WTC11 (cell line): ENCODE data around the gene SMARCD1. TPM values are rescaled to one million over a fixed set of nuclear protein-coding genes. Genes with fewer than 3 reads are reported as not detected.

Source experiments
- ATAC-seq: fragments of 200-7000 bp; cut with Tn5 transposase; 2 replicates; pipeline ENCODE4 v1.10.0; 2021; ENCODE audit warnings: mild to moderate bottlenecking, moderate library complexity
- Bru-seq: library from RNA; stranded (reverse); fragments of 400-500 nt; gene quantifications from one replicate; lab custom pipeline; 2021; lab: Mats Ljungman, UMichigan
- CTCF ChIA-PET: fragments of 300-600 bp; sonication (Branson Sonifier 250); formaldehyde crosslinking; loops from one replicate; lab custom pipeline; 2021; ENCODE audit warnings: antibody characterized with exemption; lab: Charles Lee
- POLR2A ChIA-PET: fragments of 350-600 bp; sonication (Branson Sonifier 250); formaldehyde crosslinking; loops from one replicate; lab custom pipeline; 2021; ENCODE audit warnings: antibody characterized with exemption; lab: Charles Lee
- DNase-seq: peaks from one replicate; pipeline ENCODE4 v3.0.0; 2021; ENCODE audit warnings: low spot score
- H3K27ac Mint-ChIP-seq: 2 replicates; pipeline ENCODE4 v1.8.0; 2021; ENCODE audit warnings: mixed read lengths
- H3K27me3 Mint-ChIP-seq: 2 replicates; pipeline ENCODE4 v1.8.0; 2021; ENCODE audit warnings: low read depth, mild to moderate bottlenecking, moderate library complexity, mixed read lengths
- H3K36me3 Mint-ChIP-seq: 2 replicates; pipeline ENCODE4 v1.8.0; 2021; ENCODE audit warnings: mixed read lengths
- H3K4me1 Mint-ChIP-seq: 2 replicates; pipeline ENCODE4 v1.8.0; 2022; ENCODE audit warnings: mixed read lengths
- H3K4me3 Mint-ChIP-seq: 2 replicates; pipeline ENCODE4 v1.8.0; 2021; ENCODE audit warnings: mild to moderate bottlenecking, moderate library complexity, mixed read lengths
- H3K9me3 Mint-ChIP-seq: 2 replicates; pipeline ENCODE4 v1.8.0; 2021; ENCODE audit warnings: mixed read lengths
- ATF1 ChIP-seq: sonication (generic); formaldehyde crosslinking; IDR thresholded peaks from 2 replicates; pipeline ENCODE4 v1.8.1; 2023; ENCODE audit warnings: mild to moderate bottlenecking, moderate library complexity, missing genetic modification reagents
- CREM ChIP-seq: sonication (generic); formaldehyde crosslinking; IDR thresholded peaks from 2 replicates; pipeline ENCODE4 v1.8.1; 2022; ENCODE audit warnings: mild to moderate bottlenecking, missing genetic modification reagents, moderate library complexity
- ETV6 ChIP-seq: sonication (generic); formaldehyde crosslinking; IDR thresholded peaks from 2 replicates; pipeline ENCODE4 v1.8.1; 2022; ENCODE audit warnings: mild to moderate bottlenecking, missing genetic modification reagents
- FOXP1 ChIP-seq: sonication (generic); formaldehyde crosslinking; IDR thresholded peaks from 2 replicates; pipeline ENCODE4 v1.8.0; 2022; ENCODE audit warnings: missing genetic modification reagents, mild to moderate bottlenecking, moderate library complexity, borderline replicate concordance
- GABPB1 ChIP-seq: sonication (generic); formaldehyde crosslinking; IDR thresholded peaks from 2 replicates; pipeline ENCODE4 v1.8.1; 2023; ENCODE audit warnings: mild to moderate bottlenecking, missing genetic modification reagents
- NFATC4 ChIP-seq: fragments of 250-450 bp; sonication (Bioruptor Pico); IDR thresholded peaks from 2 replicates; pipeline ENCODE4 v1.9.0; 2021; ENCODE audit warnings: mild to moderate bottlenecking
- PREB ChIP-seq: sonication (generic); formaldehyde crosslinking; IDR thresholded peaks from 2 replicates; pipeline ENCODE4 v1.8.1; 2022; ENCODE audit warnings: mild to moderate bottlenecking, missing genetic modification reagents, moderate library complexity, borderline replicate concordance
- SMAD4 ChIP-seq: sonication (generic); formaldehyde crosslinking; IDR thresholded peaks from 2 replicates; pipeline ENCODE4 v1.8.0; 2022; ENCODE audit warnings: mild to moderate bottlenecking, missing genetic modification reagents
- SP1 ChIP-seq: sonication (generic); formaldehyde crosslinking; conservative IDR thresholded peaks from 2 replicates; pipeline ENCODE4 v1.8.1; 2022; ENCODE audit warnings: missing genetic modification reagents
- TCF7 ChIP-seq: sonication (generic); formaldehyde crosslinking; IDR thresholded peaks from 2 replicates; pipeline ENCODE4 v1.8.0; 2022; ENCODE audit warnings: mild to moderate bottlenecking, low read depth, missing genetic modification reagents, moderate library complexity
- TEAD1 ChIP-seq: sonication (generic); formaldehyde crosslinking; IDR thresholded peaks from 2 replicates; pipeline ENCODE4 v1.8.0; 2022; ENCODE audit warnings: mild to moderate bottlenecking, missing genetic modification reagents
- USF2 ChIP-seq: sonication (generic); formaldehyde crosslinking; IDR thresholded peaks from 2 replicates; pipeline ENCODE4 v1.8.1; 2023; ENCODE audit warnings: mild to moderate bottlenecking, missing genetic modification reagents, moderate library complexity
- ZSCAN18 ChIP-seq: fragments of 250-450 bp; sonication (Bioruptor Pico); IDR thresholded peaks from 2 replicates; pipeline ENCODE4 v2.1.2; 2022; ENCODE audit warnings: mild to moderate bottlenecking, moderate library complexity
- long read RNA-seq, 3 experiments: library from RNA in 1 of 3; library from capped mRNA in 1 of 3; library from polyadenylated mRNA in 1 of 3; unstranded in 2 of 3; stranded (forward) in 1 of 3; transcript quantifications; one replicate each; pipeline ENCODE4 v2.0.0, GENCODE V29; 2021
- total RNA-seq: library from RNA; stranded (reverse); gene quantifications from 3 replicates; pipeline ENCODE4 v1.2.3, GENCODE V29; 2021
- TF ChIP-seq, protein P1 (sequence below): sonication (generic); formaldehyde crosslinking; IDR thresholded peaks from 2 replicates; pipeline ENCODE4 v1.8.0; 2022; ENCODE audit warnings: mild to moderate bottlenecking, missing genetic modification reagents
- TF ChIP-seq, protein P2 (sequence below): sonication (generic); formaldehyde crosslinking; IDR thresholded peaks from 2 replicates; pipeline ENCODE4 v1.8.0; 2022; ENCODE audit warnings: missing genetic modification reagents

The SMARCD1 gene
- total RNA-seq: 150 to 165 TPM (median 152 TPM) in 3 replicates
- Bru-seq, nascent RNA: percentile 89 among the genes with signal in this experiment
- long read RNA-seq, experiment 1, transcript SMARCD1-202 (13 exons, 3,658 nt): major isoform, 225 of 380 reads
- long read RNA-seq, experiment 1, transcript SMARCD1-201 (12 exons, 3,237 nt): minor isoform, 20 of 380 reads
- long read RNA-seq, experiment 1, partial matches to known transcripts: 26 of 380 reads
- long read RNA-seq, experiment 1, other reads (novel, unspliced or antisense): 102 of 380 reads
- long read RNA-seq, experiment 2, transcript SMARCD1-202 (13 exons, 3,658 nt): major isoform, 64 of 173 reads
- long read RNA-seq, experiment 2, partial matches to known transcripts: 74 of 173 reads
- long read RNA-seq, experiment 2, other reads (novel, unspliced or antisense): 26 of 173 reads
- long read RNA-seq, experiment 3, partial matches to known transcripts: 5 of 10 reads
- long read RNA-seq, experiment 3, other reads (novel, unspliced or antisense): 1 of 10 reads

DNA sequence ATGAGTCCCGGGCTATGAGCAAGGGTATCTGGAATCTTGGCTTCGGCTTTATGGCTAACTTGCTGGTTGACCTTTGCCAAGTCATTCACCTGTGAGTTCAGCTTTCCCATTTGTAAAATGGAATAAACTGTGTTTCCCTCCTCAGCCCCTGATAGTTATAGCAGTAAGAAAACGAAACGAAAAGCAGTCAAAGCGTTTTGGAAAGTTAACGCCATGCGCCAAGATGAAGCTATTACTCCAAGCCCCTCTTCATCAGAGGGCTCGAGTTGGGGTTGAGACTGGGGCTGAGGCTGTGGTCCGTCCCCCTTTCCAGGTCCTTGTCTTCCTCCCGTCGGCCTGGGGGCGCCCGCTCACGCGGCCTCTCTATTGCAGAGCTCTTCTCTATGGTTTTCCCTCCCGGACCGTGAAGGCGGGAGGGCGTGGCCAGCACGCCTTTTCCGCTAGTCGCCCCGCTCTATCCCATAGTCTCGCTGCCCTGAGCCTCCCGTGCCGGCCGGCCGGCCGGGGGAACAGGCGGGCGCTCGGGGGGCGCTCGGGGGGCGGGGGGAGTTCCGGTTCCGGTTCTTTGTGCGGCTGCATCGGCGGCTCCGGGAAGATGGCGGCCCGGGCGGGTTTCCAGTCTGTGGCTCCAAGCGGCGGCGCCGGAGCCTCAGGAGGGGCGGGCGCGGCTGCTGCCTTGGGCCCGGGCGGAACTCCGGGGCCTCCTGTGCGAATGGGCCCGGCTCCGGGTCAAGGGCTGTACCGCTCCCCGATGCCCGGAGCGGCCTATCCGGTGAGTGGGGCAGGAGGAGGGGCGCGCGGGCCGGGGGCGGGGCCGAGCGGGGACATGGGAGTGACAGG lies at the start of gene SMARCD1:
Gene SMARCD1 (plus strand): TSS at position 568 of the 840 bp plus-strand sequence. CDS start 28 bp downstream, at position 596.
- POLR2A ChIA-PET: interaction anchor here (0.5 to 1.7 kb wide), 14 partner anchors 14 to 674 kb away, joined by 3 to 14 read pairs (median 4); partner anchors contain the start of genes CERS5, COX14, GPD1 and LIMA1

GRCh38 chr12:50038336-50038735 lies 46.8 kb upstream of the SMARCD1 start:
- Mint-ChIP-seq H3K27me3 (peaks cover 7% of the 10 kb centered on the region; the same call in 1 of the 2 replicates), H3K4me3 (no peak overlapping the region), H3K27ac (no peak overlapping the region), H3K9me3 (no peaks in the 10 kb centered on the region), H3K36me3 (no peaks in the 10 kb centered on the region), H3K4me1 (peaks cover 4% of the 10 kb centered on the region)
- DNase-seq (no peak), ATAC-seq (no peak)
- ChIA-PET CTCF (interaction anchor here (0.6 to 7.1 kb wide), 30 partner anchors 8 to 450 kb away, joined by 3 to 141 read pairs (median 8); partner anchors contain the start of genes AQP5, CERS5, COX14 and GPD1), POLR2A (no interaction called here)
- TF ChIP-seq TCF7 (no peak), ZSCAN18 (no peak), PREB (CRISPR knock-in tag) (no peak), ATF1 (CRISPR knock-in tag) (no peak), NFATC4 (CRISPR knock-in tag) (no peak), USF2 (CRISPR knock-in tag) (no peak), FOXP1 (no peak), ETV6 (CRISPR knock-in tag) (no peak)

More for the DNA sequence above, at the start of gene SMARCD1:
- no peak for TF ChIP-seq SMAD4 (CRISPR knock-in tag)
- peak; percentile 57 for TF ChIP-seq SP1 (CRISPR knock-in tag)
- 0 out of 2 replicates have a peak, but pooled peaks have one; percentile 26 for TF ChIP-seq CREM (CRISPR knock-in tag)
- peak; percentile 50 for TF ChIP-seq GABPB1 (CRISPR knock-in tag)
- peak; percentile 52; the same call in 1 of the 2 replicates for TF ChIP-seq TEAD1
- TF ChIP-seq, protein P1, sequence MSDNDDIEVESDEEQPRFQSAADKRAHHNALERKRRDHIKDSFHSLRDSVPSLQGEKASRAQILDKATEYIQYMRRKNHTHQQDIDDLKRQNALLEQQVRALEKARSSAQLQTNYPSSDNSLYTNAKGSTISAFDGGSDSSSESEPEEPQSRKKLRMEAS (CRISPR knock-in tag): peak; percentile 25; the same call in 1 of the 2 replicates
- TF ChIP-seq, protein P2, sequence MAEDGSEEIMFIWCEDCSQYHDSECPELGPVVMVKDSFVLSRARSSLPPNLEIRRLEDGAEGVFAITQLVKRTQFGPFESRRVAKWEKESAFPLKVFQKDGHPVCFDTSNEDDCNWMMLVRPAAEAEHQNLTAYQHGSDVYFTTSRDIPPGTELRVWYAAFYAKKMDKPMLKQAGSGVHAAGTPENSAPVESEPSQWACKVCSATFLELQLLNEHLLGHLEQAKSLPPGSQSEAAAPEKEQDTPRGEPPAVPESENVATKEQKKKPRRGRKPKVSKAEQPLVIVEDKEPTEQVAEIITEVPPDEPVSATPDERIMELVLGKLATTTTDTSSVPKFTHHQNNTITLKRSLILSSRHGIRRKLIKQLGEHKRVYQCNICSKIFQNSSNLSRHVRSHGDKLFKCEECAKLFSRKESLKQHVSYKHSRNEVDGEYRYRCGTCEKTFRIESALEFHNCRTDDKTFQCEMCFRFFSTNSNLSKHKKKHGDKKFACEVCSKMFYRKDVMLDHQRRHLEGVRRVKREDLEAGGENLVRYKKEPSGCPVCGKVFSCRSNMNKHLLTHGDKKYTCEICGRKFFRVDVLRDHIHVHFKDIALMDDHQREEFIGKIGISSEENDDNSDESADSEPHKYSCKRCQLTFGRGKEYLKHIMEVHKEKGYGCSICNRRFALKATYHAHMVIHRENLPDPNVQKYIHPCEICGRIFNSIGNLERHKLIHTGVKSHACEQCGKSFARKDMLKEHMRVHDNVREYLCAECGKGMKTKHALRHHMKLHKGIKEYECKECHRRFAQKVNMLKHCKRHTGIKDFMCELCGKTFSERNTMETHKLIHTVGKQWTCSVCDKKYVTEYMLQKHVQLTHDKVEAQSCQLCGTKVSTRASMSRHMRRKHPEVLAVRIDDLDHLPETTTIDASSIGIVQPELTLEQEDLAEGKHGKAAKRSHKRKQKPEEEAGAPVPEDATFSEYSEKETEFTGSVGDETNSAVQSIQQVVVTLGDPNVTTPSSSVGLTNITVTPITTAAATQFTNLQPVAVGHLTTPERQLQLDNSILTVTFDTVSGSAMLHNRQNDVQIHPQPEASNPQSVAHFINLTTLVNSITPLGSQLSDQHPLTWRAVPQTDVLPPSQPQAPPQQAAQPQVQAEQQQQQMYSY (CRISPR knock-in tag): no peak
- CTCF ChIA-PET: interaction anchor here (0.6 to 2.6 kb wide), 31 partner anchors 8 to 908 kb away, joined by 3 to 78 read pairs (median 5); partner anchors contain the start of genes CERS5, COX14, GPD1 and TMBIM6
- DNase-seq: peak; percentile 96
- peak; percentile 93 for ATAC-seq
- peaks cover 35% of the 10 kb centered on the region for H3K36me3 Mint-ChIP-seq
- H3K4me1 Mint-ChIP-seq: peaks cover 24% of the 10 kb centered on the region
- peak within 1 kb of the TSS; percentile 94 for H3K27ac Mint-ChIP-seq
- no peaks in the 10 kb centered on the region for H3K9me3 Mint-ChIP-seq
- H3K4me3 Mint-ChIP-seq: peak within 1 kb of the TSS; percentile 89
- H3K27me3 Mint-ChIP-seq: peaks cover 26% of the 10 kb centered on the region
